ENCODE data around the gene FNBP1L. TPM values are rescaled to one million over a fixed set of nuclear protein-coding genes. Genes with fewer than 3 reads are reported as not detected.

The FNBP1L gene
- total RNA-seq, 2 experiments from 2014 or later: 0.13 TPM

DNA sequence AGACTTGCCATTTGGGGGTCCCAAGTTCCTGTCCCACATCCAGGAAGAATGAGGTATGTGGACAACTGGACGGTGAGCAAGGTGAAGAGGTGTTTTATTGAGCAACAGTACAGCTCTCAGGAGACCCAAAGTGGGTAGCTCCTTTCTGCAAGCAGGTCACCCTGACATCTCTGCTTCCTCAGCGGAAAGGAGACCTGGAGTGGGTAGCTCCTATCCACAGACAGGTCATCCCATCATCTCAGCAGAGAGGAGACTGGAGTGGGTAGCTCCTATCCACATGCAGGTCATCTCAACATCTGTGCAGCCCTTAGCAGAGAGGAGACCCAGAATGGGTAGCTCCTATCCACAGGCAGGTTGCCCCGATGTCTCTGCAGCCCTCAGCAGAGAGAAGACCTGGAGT, 13.8 kb upstream of the FNBP1L start:
- Histone ChIP-seq H3K4me3 (ENCODE audit: low read depth, low read length, poor library complexity, severe bottlenecking) (no peak overlapping the region), H4K20me1 (ENCODE audit: insufficient read depth, low read length) (no peaks in the 10 kb centered on the region), H3K9me2 (ENCODE audit: insufficient read depth, low read length) (no peaks in the 10 kb centered on the region), H3K4me2 (ENCODE audit: low read length) (no peak overlapping the region), H3K27ac (ENCODE audit: low read depth, low read length, poor library complexity, severe bottlenecking) (no peak overlapping the region), H2AFZ (ENCODE audit: low read length) (no peak overlapping the region), H3K9me3 (ENCODE audit: low read length) (no peaks in the 10 kb centered on the region), H3K36me3 (ENCODE audit: insufficient read depth, low read length) (no peaks in the 10 kb centered on the region), H3K79me2 (ENCODE audit: insufficient read depth, low read depth, low read length) (no peaks in the 10 kb centered on the region), H3K4me1 (ENCODE audit: insufficient read depth, low read length, poor library complexity, severe bottlenecking) (no peaks in the 10 kb centered on the region)
- no TSS peak for BruUV-seq (replicated peaks)
- CTCF ChIA-PET (ENCODE audit: unreplicated experiment): interaction anchor here (0.8 to 1.0 kb wide), 2 partner anchors 17 to 130 kb away, joined by 3 read pairs; no protein-coding TSS in a partner anchor
- POLR2A ChIA-PET: no interaction called here
- no peak for DNase-seq (ENCODE audit: low spot score)
- TF ChIP-seq, protein P1, sequence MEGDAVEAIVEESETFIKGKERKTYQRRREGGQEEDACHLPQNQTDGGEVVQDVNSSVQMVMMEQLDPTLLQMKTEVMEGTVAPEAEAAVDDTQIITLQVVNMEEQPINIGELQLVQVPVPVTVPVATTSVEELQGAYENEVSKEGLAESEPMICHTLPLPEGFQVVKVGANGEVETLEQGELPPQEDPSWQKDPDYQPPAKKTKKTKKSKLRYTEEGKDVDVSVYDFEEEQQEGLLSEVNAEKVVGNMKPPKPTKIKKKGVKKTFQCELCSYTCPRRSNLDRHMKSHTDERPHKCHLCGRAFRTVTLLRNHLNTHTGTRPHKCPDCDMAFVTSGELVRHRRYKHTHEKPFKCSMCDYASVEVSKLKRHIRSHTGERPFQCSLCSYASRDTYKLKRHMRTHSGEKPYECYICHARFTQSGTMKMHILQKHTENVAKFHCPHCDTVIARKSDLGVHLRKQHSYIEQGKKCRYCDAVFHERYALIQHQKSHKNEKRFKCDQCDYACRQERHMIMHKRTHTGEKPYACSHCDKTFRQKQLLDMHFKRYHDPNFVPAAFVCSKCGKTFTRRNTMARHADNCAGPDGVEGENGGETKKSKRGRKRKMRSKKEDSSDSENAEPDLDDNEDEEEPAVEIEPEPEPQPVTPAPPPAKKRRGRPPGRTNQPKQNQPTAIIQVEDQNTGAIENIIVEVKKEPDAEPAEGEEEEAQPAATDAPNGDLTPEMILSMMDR (conservative IDR thresholded peaks at IDR 0.05; ENCODE audit: low read length): no peak
- intact Hi-C loops (cut with micrococcal nuclease; ENCODE audit: unreplicated experiment): loop anchor here (10.0 kb wide), 2 partner anchors 129 to 381 kb away; no protein-coding TSS in a partner anchor

DNA sequence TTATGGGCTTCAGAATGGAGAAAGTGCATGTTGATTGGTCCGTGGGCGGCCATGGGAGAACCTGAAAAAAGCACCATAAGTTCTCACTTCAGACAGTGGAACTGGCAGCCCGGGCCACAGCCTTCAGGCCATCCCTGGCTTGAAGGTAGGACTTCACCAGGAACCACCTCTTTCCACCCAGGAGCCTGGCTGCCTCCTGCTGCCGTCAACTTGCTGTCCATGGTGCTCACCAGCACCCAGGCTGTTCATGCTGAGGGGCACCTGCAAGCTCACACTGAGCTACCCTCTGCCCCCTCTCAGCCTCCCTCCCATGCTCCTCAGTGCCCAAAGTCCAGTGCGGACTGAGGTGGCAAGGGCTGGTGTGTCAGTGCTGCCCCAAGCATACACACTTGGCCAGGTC, 12.9 kb upstream of the FNBP1L start:
- intact Hi-C loops (cut with micrococcal nuclease; ENCODE audit: unreplicated experiment): loop anchor here (5.0 to 10.0 kb wide), 3 partner anchors 130 to 380 kb away; no protein-coding TSS in a partner anchor
- Histone ChIP-seq H2AFZ (ENCODE audit: low read length) (no peak overlapping the region), H3K9me2 (ENCODE audit: insufficient read depth, low read length) (no peaks in the 10 kb centered on the region), H3K36me3 (ENCODE audit: insufficient read depth, low read length) (no peaks in the 10 kb centered on the region), H3K79me2 (ENCODE audit: insufficient read depth, low read depth, low read length) (no peaks in the 10 kb centered on the region), H3K9me3 (ENCODE audit: low read length) (no peaks in the 10 kb centered on the region), H3K4me3 (ENCODE audit: low read depth, low read length, poor library complexity, severe bottlenecking) (no peak overlapping the region), H3K27ac (ENCODE audit: low read depth, low read length, poor library complexity, severe bottlenecking) (no peak overlapping the region), H3K4me2 (ENCODE audit: low read length) (no peak overlapping the region), H4K20me1 (ENCODE audit: insufficient read depth, low read length) (no peaks in the 10 kb centered on the region), H3K4me1 (ENCODE audit: insufficient read depth, low read length, poor library complexity, severe bottlenecking) (no peaks in the 10 kb centered on the region)
- ChIA-PET POLR2A (no interaction called here), CTCF (ENCODE audit: unreplicated experiment) (no interaction called here)
- TF ChIP-seq, protein P1 (conservative IDR thresholded peaks at IDR 0.05; ENCODE audit: low read length): no peak
- TF ChIP-seq EZH2phosphoT487 (IDR thresholded peaks at IDR 0.05; ENCODE audit: borderline replicate concordance, low read depth, low read length): no peak
- DNase-seq (ENCODE audit: low spot score): no peak
- no TSS peak for BruUV-seq (replicated peaks)

DNA sequence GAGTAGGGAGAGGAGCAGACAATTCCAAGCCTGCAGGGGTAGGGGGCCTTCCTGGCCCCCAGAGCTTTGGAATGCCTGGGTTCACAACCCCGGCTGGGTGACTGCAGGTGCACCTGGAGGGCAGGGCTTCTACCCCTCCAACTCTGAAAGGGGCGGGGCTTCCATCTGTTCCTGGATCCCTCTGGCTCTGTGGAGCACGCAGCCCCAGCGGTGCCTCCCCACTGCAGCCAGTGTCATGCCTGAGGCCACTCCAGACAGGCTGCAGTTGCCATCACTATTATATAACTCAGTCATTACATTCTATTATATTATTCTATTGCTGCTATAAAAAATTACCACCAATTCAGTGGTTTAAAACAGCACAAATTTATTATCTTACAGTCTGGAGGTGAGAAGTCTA, 12.5 kb upstream of the FNBP1L start:
- Histone ChIP-seq H3K4me2 (ENCODE audit: low read length) (no peak overlapping the region), H3K9me3 (ENCODE audit: low read length) (no peaks in the 10 kb centered on the region), H3K4me1 (ENCODE audit: insufficient read depth, low read length, poor library complexity, severe bottlenecking) (no peaks in the 10 kb centered on the region), H3K79me2 (ENCODE audit: insufficient read depth, low read depth, low read length) (no peaks in the 10 kb centered on the region), H3K36me3 (ENCODE audit: insufficient read depth, low read length) (no peaks in the 10 kb centered on the region), H2AFZ (ENCODE audit: low read length) (no peak overlapping the region), H3K27ac (ENCODE audit: low read depth, low read length, poor library complexity, severe bottlenecking) (no peak overlapping the region), H3K4me3 (ENCODE audit: low read depth, low read length, poor library complexity, severe bottlenecking) (no peak overlapping the region), H4K20me1 (ENCODE audit: insufficient read depth, low read length) (no peaks in the 10 kb centered on the region), H3K9me2 (ENCODE audit: insufficient read depth, low read length) (no peaks in the 10 kb centered on the region)
- intact Hi-C loops (cut with micrococcal nuclease; ENCODE audit: unreplicated experiment): loop anchor here (5.0 to 10.0 kb wide), 3 partner anchors 131 to 379 kb away; no protein-coding TSS in a partner anchor
- BruUV-seq (replicated peaks): no TSS peak
- CTCF ChIA-PET (ENCODE audit: unreplicated experiment): no interaction called here
- TF ChIP-seq EZH2phosphoT487 (IDR thresholded peaks at IDR 0.05; ENCODE audit: borderline replicate concordance, low read depth, low read length): no peak
- TF ChIP-seq, protein P1 (conservative IDR thresholded peaks at IDR 0.05; ENCODE audit: low read length): no peak
- POLR2A ChIA-PET: no interaction called here
- DNase-seq (ENCODE audit: low spot score): no peak

Data from OCI-LY7 (cell line).